Adrenal gland (tissue), 12 donors: Measurements from ENCODE around the gene RAPGEF3. TPM values are rescaled to one million over a fixed set of nuclear protein-coding genes. Genes with fewer than 3 reads are reported as not detected.

Experiments
- DNase-seq, 7 donors: peaks; one replicate each; pipeline ENCODE4 v3.0.0-alpha.2; 2019 to 2020
- H3K27ac ChIP-seq, 5 donors: fragments of 200-600 bp; sonication (generic) in 4 of 5; 1 replicate in 3 of 5; 2 replicates in 2 of 5; pipeline versions ENCODE4 v1.5.1 to v1.8.0; 2016 to 2020; ENCODE audit warnings: mild to moderate bottlenecking in 1 of 5
- H3K27me3 ChIP-seq: fragments of 200-600 bp; 2 replicates; pipeline ENCODE4 v1.8.0; 2021
- H3K36me3 ChIP-seq, 2 donors: fragments of 200-600 bp; replicated peaks in 1 of 2; 1 replicate in 1 of 2; 2 replicates in 1 of 2; pipeline versions ENCODE4 v1.5.1 to v1.8.0; 2018 to 2022
- H3K4me1 ChIP-seq, 2 donors: fragments of 200-600 bp; replicated peaks in 1 of 2; 1 replicate in 1 of 2; 2 replicates in 1 of 2; pipeline versions ENCODE4 v1.5.1 to v1.8.0; 2018 to 2021
- H3K4me3 ChIP-seq, 4 donors: fragments of 200-600 bp; sonication (generic) in 3 of 4; one replicate each; pipeline ENCODE4 v1.5.1; 2016 to 2018
- H3K9me3 ChIP-seq, 3 donors: fragments of 200-600 bp; sonication (generic) in 1 of 3; replicated peaks in 1 of 3; 1 replicate in 2 of 3; 2 replicates in 1 of 3; pipeline versions ENCODE4 v1.5.1 to v1.8.0; 2016 to 2021
- POLR2A ChIP-seq, 2 donors: fragments of 450-650 bp; IDR thresholded peaks; one replicate each; pipeline ENCODE4 v1.6.1; 2017; ENCODE audit warnings: antibody characterized with exemption in 2 of 2, mild to moderate bottlenecking in 2 of 2, moderate library complexity in 1 of 2
- WGBS, 4 donors: extraction: QIAGEN DNeasy Blood & Tissue Kit in 2 of 4; methylation state at CpG; one replicate each; pipeline versions ENCODE4 v1.1.5 to v1.1.7; 2013 to 2017; 5-methylcytosine and 5-hydroxymethylcytosine counted together
- intact Hi-C, 2 donors: fragments of 100-400 bp; cut with DNase I; formaldehyde crosslinking; loops; one replicate each; pipeline versions ENCODE4 v1.14.1 to v1.15.0; 2022 to 2023
- polyA plus RNA-seq, 3 donors: library from polyadenylated mRNA; stranded (reverse); fragments of 200-250 nt in 2 of 3; fragments of 350-450 nt in 1 of 3; fragmentation: Illumina TruSeq in 1 of 3; extraction: RNeasy Lipid Tissue Mini Kit (QIAGEN cat#74804) in 1 of 3; gene quantifications; one replicate each; pipeline ENCODE4 v1.2.3, GENCODE V29; 2013 to 2014
- total RNA-seq, 9 donors: library from RNA; depleted of rRNA in 4 of 9; stranded (reverse); fragments of >200 nt in 4 of 9; fragments of 120-200 nt in 1 of 9; fragmentation: NEBNext Ultra II Directional in 1 of 9; extraction: Animal tissue kit (Norgen Biotek cat#: 25700) in 1 of 9; gene quantifications; one replicate each; pipeline versions ENCODE4 v1.1.0 to v1.2.4, GENCODE V29; 2013 to 2023
- TF ChIP-seq, protein P1 (sequence below), 6 experiments: fragments of 450-650 bp in 4 of 6; fragments of 200-600 bp in 2 of 6; sonication (generic) in 1 of 6; IDR thresholded peaks; 1 replicate in 5 of 6; 2 replicates in 1 of 6; pipeline versions ENCODE4 v1.5.1 to v1.8.0; 2016 to 2021; ENCODE audit warnings: antibody characterized with exemption in 6 of 6, mild to moderate bottlenecking in 2 of 6, moderate library complexity in 1 of 6
- donor health status: healthy with polysubstance abuse.
- donor health status: Bipolar disorder and iron deficiency.
- donor health status: DM: yes; HTN: yes; CAD: no.
- donor health status: DM: no; HTN: no; CAD: no.
- donor health status: DM: no; HTN: no; CAD: no.
- donor health status: DM: yes; HTN: yes; CAD: no.

RAPGEF3 gene
- total and polyA plus RNA-seq, 12 donors: 1.4 to 69.4 (median 9.3) TPM

DNA sequence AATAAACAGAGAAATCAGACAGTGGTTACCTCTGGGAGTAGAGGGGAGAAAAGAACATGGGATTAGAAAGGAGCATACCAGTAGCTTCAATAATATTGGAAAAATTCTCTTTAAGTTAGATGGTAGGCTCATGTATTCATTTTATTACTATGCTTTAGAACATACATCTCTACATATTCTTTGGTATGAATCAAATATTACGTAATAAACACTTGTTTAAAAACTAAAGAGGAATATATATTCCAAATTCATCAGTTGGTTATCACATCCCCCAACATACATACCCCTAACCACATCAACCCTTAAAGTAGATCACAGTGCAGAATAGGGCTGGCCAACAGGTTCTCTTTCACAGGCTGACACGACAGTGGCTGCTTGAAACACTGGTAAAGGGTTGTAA is 58.4 kb downstream of the RAPGEF3 start:
- Histone ChIP-seq H3K9me3 (no peaks in the 10 kb centered on the region), H3K4me3 (no peak overlapping the region), H3K4me1 (peaks cover 5 to 7% of the 10 kb centered on the region in 2 donors), H3K27me3 (no peaks in the 10 kb centered on the region), H3K36me3 (peaks cover 0 to 13% of the 10 kb centered on the region in 2 donors), H3K27ac (no peak overlapping the region)
- DNase-seq: no peak
- 95 to 96% (median 96%) methylated on average over 2 of the region's 2 CpGs for WGBS, 4 donors
- intact Hi-C loops: no loop called here
- TF ChIP-seq, protein P1, sequence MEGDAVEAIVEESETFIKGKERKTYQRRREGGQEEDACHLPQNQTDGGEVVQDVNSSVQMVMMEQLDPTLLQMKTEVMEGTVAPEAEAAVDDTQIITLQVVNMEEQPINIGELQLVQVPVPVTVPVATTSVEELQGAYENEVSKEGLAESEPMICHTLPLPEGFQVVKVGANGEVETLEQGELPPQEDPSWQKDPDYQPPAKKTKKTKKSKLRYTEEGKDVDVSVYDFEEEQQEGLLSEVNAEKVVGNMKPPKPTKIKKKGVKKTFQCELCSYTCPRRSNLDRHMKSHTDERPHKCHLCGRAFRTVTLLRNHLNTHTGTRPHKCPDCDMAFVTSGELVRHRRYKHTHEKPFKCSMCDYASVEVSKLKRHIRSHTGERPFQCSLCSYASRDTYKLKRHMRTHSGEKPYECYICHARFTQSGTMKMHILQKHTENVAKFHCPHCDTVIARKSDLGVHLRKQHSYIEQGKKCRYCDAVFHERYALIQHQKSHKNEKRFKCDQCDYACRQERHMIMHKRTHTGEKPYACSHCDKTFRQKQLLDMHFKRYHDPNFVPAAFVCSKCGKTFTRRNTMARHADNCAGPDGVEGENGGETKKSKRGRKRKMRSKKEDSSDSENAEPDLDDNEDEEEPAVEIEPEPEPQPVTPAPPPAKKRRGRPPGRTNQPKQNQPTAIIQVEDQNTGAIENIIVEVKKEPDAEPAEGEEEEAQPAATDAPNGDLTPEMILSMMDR (IDR thresholded peaks at IDR 0.05): no peak
- TF ChIP-seq POLR2A (IDR thresholded peaks at IDR 0.05): no peak

DNA sequence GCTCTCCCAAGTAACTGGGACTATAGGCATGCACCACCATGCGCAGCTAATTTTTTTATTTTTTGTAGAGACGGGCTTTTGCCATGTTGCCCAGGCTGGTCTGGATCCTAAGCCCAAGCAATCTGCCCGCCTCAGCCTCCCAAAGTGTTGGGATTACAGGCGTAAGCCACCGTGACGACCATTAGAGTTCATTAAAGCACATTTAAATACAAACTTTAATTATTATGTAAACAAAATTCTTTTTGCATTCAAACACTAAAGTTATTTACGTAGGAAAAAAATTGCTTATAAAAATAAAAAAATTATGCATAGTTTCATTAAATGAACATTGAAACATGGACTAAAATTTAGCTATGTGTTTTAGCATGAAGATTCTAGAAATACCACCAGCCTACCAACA is 60.0 kb downstream of the RAPGEF3 start:
- DNase-seq: no peak
- no peaks in the 10 kb centered on the region for H3K27me3 ChIP-seq
- no peak overlapping the region for H3K4me3 ChIP-seq
- intact Hi-C loops: no loop called here
- H3K9me3 ChIP-seq: no peaks in the 10 kb centered on the region
- 92 to 96% (median 94%) methylated on average over 7 of the region's 7 CpGs for WGBS, 4 donors
- H3K4me1 ChIP-seq: no peaks in the 10 kb centered on the region
- H3K36me3 ChIP-seq: peaks cover 0 to 13% of the 10 kb centered on the region in 2 donors
- TF ChIP-seq, protein P1 (IDR thresholded peaks at IDR 0.05): no peak
- no peak for TF ChIP-seq POLR2A (IDR thresholded peaks at IDR 0.05)
- H3K27ac ChIP-seq: no peak overlapping the region

DNA sequence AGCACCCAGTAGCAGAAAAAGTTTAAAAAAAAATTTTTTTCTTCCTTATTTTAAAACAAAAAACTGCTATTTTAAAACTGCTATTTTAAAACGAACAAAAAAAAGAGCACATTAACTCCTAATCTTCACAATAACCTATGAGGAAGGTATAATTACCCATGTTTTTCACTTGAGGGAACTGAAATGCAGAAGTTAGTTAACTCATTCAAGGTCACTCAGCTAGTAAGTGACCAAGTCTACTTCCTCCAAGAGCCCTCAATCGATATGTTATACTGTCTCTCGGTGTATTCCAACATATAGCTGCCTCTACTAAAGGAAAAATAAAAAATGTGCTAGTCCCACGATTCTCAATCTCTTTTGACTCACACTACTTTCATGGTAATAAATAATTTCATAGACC is 60.6 kb downstream of the RAPGEF3 start:
- Histone ChIP-seq H3K9me3 (no peaks in the 10 kb centered on the region), H3K27me3 (no peaks in the 10 kb centered on the region), H3K36me3 (peaks cover 0 to 13% of the 10 kb centered on the region in 2 donors), H3K4me3 (no peak overlapping the region), H3K27ac (no peak overlapping the region), H3K4me1 (no peaks in the 10 kb centered on the region)
- intact Hi-C loops: no loop called here
- no peak for DNase-seq
- TF ChIP-seq, protein P1 (IDR thresholded peaks at IDR 0.05): no peak
- no peak for TF ChIP-seq POLR2A (IDR thresholded peaks at IDR 0.05)
- WGBS, 4 donors: 69 to 87% (median 76%) methylated on average over 4 of the region's 4 CpGs

DNA sequence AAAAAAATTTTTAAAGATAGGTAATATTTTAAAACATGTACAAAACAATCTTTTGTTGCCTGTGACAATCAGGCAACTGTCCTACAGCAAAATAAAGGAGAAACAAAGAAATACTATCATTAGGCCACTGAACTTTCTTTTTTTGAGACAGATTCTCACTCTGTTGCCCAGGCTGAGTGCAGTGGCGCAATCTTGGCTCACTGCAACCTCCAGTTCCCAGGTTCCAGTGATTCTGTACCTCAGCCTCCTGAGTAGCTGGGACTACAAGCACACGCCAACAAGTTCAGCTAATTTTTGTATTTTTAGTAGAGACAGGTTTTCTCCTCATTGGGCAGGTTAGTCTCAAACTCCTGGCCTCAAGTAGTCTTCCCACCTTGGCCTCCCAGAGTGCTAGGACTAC is 69.5 kb downstream of the RAPGEF3 start:
- H3K4me3 ChIP-seq: no peak overlapping the region
- no peak overlapping the region for H3K27ac ChIP-seq
- no peak for DNase-seq
- no peaks in the 10 kb centered on the region for H3K36me3 ChIP-seq
- H3K27me3 ChIP-seq: no peaks in the 10 kb centered on the region
- 94 to 98% (median 97%) methylated on average over 2 of the region's 2 CpGs for WGBS, 4 donors
- TF ChIP-seq, protein P1 (IDR thresholded peaks at IDR 0.05): no peak
- no peak for TF ChIP-seq POLR2A (IDR thresholded peaks at IDR 0.05)
- H3K4me1 ChIP-seq: no peaks in the 10 kb centered on the region
- intact Hi-C loops: no loop called here
- no peaks in the 10 kb centered on the region for H3K9me3 ChIP-seq
